Stimulated activated CD4-positive, alpha-beta T cell treated with anti-CD3 and anti-CD28 coated beads, Interleukin-4, amount 100 ng/mL, for 1 hour (primary cell): Measurements from ENCODE around the gene CDCP2.

Experiments used
- DNase-seq: peaks from one replicate; pipeline ENCODE4 v3.0.0-alpha.2; 2020

CDCP2 gene

DNA sequence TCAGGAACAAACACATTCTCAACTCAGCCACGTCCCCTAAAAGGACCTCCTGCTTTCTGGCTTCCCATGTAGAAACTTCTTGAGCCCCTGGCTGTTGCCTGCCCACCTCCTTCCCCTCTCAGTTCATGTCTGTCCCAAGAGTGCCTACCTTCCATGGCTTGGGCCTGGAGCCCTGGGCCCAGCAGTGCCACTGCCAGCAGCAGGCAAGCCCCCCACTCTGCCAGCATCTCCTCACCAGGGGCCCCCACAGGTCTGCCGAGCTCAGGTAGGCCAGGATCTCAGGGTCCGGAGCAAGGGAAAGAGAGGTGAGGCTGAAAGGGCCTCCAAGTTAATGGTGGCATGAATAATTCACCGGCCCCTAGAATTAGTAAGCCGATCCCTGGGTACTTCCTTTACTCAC lies at the start of gene CDCP2:
Gene CDCP2, minus strand, starts transcription at position 305 of the 400 bp plus-strand sequence. Its CDS starts 78 bp downstream, at position 227.
- no peak for DNase-seq

DNA sequence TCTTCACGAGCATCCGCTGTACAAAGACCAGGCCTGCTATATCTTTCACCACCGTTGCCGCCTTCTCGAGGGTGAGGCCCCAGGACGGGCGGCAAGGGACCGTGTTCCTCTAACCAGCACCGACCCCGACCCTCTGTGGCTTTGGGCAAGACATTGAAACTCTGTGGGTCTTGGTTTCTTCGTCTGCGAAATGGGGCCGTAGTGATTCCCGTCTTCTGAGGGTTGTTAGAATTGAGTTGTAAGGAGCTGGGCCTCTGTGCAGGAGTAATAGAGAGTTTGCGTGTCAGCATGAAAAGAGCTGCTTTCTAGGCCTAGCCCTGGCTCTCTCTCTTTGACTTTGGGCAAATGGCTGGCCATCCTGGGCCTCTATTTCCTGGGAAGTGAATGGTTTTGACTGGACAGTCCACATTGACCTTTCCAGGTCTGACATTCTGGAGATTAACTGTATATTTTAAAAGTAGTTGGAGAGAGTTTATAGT lies 47.8 kb upstream of the CDCP2 start:
- no peak for DNase-seq

DNA sequence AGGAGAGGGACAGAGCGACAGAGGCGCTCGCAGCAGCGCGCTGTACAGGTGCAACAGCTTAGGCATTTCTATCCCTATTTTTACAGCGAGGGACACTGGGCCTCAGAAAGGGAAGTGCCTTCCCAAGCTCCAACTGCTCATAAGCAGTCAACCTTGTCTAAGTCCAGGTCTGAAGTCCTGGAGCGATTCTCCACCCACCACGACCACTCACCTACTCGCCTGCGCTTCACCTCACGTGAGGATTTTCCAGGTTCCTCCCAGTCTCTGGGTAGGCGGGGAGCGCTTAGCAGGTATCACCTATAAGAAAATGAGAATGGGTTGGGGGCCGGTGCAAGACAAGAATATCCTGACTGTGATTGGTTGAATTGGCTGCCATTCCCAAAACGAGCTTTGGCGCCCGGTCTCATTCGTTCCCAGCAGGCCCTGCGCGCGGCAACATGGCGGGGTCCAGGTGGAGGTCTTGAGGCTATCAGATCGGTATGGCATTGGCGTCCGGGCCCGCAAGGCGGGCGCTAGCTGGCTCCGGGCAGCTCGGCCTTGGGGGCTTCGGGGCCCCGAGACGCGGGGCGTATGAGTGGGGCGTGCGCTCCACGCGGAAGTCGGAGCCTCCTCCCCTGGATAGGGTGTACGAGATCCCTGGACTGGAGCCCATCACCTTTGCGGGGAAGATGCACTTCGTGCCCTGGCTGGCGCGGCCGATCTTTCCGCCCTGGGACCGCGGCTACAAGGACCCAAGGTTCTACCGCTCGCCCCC lies 47.1 kb upstream of the CDCP2 start, which contains the start of the genes CYB5RL and MRPL37:
Gene CYB5RL, minus strand, starts transcription at position 266 of the 754 bp plus-strand sequence. CDS start 4,414 bp downstream, outside the sequence.
Gene MRPL37, plus strand, starts transcription at position 403 of the 754 bp plus-strand sequence. Its CDS starts 77 bp downstream, at position 480.
- peak; percentile 85 for DNase-seq

DNA sequence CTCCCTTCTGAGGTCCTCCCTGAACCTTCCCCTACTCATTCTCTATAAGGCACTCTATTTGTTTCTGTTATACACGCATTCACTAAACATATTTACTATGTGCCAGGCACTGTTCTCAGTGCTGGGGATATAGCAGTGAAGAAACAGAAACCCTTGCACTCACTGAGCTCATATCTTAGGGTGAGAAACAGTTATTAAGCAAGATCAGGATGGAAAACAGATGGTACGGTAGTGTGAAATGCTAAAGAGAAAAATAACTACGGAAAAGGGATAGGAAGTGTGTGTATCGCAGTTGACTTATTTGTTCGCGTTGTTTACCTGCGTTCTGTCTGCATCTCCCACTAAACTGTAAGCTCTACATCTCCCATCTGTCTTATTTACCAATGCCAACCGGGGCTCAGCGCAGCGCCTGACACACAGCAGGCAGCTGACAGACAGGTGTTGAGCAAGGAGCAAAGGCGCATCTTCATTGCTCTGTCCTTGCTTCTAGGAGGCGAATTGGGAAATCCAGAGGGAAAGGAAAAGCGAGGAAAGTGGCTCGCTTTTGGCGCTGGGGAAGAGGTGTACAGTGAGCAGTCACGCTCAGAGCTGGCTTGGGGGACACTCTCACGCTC lies 46.5 kb upstream of the CDCP2 start:
- DNase-seq, result no peak

DNA sequence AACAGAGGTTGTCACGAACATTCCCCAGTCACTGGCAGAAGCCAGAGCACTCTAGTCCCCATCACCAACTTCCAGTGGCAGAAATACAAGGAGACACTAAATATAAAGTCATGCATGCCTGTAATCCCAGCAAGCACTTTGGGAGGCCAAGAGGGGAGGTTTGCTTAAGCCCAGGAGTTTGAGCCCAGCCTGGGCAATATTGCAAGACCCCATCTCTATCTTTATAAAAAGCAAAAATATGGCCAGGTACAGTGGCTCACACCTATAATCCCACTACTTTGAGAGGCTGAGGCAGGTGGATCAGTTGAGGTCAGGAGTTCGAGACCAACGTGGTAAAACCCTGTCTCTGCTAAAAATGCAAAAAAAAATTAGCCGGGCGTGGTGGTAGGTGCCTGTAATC lies 40.7 kb upstream of the CDCP2 start:
- DNase-seq, result no peak

DNA sequence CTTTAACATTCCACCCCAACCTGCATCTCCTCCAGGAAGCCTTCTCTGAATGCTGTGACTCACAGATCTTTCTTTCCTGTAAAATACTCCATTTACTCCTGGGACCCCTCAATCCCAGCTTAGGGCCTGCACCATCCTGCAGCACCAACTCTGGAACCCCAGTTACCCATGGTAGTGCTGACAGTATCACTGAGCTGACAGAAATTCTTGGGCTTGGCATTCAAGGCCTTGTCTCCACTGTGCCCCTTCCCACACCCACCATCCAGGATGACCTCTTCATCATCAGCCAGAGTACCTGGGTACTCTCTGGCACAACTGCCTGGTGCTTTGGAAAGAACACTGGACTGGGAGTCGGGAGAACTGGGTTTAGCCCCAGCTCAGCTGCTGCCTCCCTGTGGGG lies 38.7 kb upstream of the CDCP2 start:
- no peak for DNase-seq

DNA sequence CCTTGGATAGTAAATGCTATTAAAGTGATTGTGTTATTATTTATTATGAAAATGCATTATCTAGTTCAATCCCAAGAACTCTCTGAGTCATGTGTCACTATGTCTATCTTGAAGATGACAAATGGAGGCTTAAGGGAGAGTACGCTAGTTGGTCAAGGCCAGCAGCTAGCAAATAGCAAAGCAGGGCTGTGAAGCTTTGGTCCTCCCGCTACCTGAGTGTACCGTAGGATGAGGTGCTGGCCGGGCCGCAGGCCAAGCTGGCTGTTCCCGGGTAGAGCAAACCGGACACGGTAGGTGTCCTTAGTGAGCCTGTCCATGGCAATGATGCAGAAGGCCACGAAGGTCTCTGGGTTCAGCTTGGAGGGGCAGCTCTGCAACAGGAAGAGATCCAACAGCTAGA lies 37.7 kb upstream of the CDCP2 start:
- no peak for DNase-seq

DNA sequence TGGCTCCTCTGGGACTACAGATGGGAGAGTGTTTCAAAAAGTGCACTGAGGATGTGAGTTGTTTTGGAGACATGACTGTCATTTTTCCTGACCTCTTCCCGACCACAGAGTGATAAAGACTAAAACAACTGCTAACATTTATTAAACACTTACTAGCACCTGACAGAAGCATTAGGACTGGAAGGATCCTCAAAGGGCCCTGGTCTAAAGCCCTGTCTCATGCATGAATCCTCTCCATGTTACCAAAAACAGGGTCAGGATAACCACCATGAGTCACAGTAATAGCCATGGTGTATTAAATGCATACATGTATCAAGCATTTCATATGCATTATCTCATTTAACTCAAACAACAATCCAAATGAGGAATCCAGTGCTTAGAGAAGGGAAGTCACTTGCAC lies 35.5 kb upstream of the CDCP2 start:
- DNase-seq, result no peak

DNA sequence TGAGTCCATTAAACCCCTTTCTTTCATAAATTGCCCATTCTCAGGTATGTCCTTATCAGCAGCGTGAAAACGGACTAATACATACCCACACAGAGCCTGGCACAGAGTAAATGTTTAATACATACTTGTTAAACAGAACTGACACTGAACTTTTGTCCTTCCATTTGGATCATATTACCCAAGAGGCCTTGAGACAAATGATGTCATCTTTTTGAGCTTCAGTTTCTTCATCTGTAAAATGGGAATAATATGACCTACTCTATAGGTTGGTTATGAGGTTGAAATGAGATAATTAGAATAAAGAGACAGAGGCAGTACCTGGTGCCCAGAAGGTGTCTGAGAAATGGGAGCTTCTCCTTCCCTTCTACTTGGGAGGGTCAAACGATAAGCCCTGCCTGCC lies 33.3 kb upstream of the CDCP2 start:
- DNase-seq, result no peak

DNA sequence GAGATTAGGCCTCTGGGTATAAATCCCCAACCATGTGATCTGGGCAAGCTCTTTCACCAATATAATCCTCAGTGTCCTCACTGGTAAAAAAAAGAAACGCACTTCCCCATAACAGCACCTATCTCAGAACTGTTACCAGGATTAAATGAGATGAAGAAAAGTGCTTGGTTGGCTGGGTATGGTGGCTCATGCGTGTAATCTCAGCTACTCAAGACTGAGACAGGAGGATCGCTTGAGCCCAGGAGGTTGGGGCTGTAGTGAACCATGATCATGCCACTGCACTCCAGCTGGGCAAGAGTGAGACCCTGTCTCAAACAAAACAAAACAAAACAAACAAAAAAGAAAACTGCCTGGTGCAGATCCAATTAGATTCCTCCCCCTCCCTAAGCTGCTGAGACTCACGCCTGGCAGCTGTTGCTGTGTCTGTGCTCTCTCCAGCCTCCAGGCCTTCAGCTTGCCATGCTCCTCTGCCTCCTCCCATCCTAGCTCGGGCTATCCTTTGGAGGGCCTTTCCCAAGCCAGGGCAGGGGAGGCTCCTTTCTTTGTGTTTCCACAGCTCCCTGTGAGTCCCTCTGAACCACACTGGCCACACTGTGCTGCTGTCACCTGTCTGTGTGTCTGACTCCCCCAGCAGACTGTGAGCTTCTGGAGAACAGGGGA lies 28.0 kb upstream of the CDCP2 start:
- no peak for DNase-seq

DNA sequence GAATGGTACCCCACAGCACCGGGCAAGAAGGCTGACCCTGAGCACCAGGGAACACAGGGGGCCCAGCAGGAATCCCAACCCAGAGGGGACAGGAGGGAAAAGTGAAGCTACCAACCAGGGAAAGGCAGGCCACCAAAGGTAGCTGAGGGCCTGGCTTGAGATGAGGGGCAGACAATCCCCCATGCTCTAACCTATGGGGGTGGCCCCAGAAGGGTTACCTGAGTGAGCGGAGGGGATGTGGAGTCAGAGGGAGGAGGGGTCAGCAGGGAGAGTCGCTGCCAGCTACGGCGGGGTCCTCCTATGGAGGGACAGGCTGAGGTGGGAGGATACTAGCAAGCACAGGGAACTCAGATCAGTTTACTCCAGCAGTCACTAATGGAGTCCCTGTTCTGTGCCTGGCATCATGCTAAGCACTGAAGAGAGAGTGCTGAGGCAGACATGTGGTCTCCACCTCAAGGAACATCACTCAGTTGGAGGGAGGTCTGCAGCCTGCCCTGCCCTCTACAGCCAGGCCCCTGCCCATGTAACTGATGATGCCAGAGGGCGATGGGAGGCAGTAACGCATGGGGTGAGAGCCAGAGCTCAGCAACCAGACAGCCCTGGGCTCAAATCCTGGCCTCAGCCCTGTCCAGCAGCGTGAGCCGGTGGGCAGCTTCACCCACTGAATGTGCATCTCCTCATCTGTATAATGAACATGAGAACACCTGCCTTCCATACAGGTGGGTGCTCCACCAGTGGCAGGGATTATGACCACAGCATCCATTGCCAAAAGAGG lies 25.7 kb upstream of the CDCP2 start:
- DNase-seq, result no peak

DNA sequence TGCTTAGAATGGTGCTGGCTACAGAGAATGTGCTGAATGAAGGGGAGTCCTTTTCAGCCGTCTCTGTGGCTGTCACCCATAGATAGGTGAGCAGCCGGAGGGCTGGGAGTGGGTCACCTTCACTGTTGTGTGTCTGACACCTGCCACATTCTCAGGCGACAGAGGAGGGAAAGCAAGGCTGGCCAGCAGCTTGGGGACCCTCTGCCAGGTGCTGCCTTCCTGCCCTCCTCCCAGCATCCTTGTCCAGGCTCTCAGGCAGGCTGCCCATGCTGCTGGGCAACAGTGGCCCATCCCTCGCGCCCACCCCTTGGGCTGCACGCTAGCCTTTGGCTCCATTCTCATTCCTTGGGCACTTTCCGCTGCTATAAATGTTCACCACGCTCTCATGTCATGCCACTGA lies 24.9 kb upstream of the CDCP2 start:
- DNase-seq, result no peak

DNA sequence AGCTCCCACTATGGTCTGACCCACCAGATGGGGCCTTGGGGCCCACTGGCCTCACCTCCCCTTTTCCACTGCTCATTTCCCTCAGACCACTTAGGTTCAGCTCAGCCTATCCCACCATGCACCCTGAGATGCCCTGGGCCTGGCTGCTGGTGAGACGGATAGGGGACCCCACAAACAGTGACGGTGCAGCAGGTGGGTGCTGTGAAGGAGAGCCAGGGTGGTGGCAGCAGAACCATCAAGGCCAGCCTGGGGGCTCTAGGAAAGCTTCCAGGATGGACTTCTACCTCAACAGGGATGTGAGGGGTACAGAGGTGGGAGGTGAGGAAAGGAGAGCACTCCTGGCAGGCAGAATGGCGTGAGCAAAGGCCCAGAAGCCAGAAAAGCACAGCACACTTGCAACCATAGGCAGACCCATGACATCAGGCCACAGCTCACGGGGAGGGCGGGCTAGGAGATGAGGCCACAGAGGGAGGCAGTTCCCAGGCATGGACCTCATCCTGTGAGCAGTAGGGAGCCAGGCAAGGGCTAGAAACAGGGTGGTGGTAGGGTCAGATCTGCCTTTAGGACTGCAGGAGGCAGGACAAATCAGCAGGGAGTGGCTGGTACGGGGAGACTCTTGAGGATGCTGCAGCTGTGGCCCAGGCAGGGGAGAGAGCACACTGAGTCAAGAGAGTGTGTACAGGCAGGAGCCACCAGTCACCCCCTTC lies 24.0 kb upstream of the CDCP2 start:
- DNase-seq, result no peak

DNA sequence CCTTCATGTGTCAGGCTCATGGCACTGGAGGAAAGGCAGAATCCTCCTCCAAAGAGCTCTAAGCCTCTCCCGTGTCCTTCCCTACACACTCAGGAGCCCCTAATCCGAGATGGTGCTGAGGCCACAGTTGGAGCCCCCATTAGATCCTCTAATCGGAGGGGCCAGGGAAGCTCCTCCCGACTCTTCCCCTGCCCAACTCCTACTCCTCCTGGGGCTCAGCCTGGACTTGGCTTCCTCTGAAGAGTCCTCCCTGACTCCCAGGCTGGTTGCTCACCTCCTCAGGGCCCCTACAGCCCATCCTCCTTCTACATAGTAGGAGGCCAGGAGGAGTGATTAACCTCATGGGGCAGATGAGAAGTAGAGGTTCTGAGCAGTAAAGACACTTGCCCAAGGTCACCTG lies 21.3 kb upstream of the CDCP2 start:
- DNase-seq, result no peak

DNA sequence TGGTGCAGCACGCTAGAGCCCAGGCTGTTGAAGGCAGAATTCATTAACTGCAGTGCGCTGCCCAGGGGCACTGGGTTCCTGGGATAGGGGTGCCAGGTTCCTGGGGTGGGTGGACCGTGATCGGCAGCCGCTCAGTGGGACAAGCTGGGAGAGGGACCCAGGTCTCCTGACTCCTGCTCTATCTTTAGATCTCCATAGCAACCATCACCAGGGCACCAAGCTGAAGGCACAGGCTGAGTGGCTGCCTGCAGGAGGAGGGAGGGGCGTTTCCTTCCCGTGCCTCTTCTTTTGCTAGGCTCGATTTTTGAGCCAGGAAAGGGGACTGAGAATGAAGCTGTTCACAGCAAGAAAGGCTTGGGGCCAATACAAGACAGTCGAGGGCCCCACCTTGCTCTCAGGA lies 20.9 kb upstream of the CDCP2 start:
- DNase-seq, result no peak

DNA sequence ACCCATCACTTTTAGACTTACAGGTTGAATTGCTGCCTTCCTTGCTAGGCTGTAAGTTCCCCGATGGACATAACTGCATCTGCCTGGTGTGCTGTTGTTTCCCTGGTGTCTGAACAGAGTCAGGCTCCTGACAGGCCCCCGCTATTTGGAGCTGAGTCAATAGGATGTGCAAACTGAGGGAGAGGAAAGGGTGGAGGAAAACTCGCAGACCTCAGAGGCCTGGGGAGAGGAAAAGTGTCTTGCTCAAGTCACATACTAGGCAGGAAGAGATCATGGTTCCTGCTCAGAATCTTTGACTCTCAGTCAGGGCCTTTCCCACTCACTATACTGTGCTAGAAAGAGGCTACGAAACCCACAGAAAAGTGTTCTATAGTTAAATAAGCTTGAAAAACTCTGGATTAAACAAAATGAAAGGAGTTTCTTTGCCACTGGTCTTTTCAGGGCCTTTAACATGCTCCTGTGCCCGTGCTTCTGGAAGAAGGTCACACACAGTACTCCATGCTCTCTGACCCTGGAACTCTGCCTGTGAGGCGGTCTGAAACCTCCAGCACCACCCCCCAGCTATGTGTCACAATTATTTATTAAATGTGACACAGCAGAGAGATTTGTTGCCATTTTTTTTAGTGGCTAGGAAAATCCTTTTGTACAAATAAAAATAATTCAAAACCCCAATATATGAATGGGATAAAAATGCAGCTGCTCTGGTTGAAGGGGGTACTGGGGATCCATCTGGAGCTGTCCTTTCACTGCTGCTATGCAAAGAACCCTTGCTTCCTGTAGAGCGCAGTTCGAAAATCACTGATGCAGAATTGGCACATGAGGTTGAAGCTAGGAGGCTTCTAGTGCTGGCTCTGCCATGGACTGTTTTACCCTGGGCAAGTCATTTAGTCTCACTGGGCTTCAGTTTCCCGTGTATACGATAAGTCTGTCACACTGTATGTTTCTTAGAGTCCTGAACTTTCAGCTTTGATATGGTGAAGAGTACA lies 20.1 kb upstream of the CDCP2 start:
- no peak for DNase-seq

DNA sequence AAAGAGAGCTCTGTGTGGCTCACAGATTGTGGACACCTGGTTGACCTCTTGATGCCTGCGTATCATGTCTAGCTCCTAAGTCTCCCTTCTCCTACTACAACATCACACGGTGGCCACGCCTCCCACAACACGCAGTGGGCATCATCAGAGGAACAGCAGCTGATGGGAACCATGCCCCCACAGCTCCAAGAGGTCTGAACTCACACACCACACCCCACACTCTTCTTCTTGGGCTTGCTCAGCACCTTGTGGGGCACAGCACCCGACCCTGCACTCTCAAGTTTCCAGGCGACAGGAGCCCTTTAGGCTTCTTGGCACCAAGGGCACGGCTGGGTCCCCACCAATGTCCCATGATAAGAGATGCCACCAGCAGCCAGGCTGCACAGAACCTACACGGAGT lies 18.8 kb upstream of the CDCP2 start:
- DNase-seq, result no peak

DNA sequence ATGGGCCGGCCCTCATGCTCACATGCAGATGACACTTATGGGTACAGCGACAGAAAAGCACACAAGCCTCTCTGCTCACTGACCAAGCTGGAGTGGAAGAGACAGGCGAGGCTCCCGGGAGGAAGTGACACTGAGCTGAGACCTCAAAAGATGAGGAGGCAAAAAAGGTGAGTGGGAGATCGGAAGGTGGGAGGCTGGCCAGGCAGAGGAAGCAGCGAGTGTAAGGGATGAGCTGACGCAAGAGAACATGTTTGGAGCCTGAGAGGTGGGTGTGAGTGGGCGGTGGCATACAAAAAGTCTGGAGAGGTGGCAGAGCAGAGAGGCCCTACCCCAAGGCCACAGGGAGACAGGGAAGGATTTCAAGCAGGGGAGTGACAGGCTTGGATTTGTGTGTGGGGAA lies 18.2 kb upstream of the CDCP2 start:
- no peak for DNase-seq

DNA sequence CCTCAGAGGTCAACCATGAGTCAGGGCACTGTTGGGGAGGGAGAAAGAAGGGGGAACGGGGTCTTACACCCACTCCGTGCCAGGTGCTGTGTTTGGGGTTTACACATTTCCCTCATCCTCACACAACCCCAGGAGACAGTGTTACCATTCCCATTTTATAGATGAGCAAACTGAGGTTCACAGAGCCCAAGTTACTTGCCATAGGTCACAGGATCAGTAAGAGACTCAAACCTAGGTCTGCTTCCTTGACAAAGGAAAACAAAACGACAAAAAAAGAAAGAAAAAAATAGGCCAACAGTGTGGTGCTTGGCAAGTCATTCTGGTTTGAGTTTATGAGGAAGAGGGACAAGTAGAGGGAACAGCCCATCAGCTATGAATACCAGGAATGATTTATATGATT lies 16.3 kb upstream of the CDCP2 start:
- DNase-seq, result no peak

DNA sequence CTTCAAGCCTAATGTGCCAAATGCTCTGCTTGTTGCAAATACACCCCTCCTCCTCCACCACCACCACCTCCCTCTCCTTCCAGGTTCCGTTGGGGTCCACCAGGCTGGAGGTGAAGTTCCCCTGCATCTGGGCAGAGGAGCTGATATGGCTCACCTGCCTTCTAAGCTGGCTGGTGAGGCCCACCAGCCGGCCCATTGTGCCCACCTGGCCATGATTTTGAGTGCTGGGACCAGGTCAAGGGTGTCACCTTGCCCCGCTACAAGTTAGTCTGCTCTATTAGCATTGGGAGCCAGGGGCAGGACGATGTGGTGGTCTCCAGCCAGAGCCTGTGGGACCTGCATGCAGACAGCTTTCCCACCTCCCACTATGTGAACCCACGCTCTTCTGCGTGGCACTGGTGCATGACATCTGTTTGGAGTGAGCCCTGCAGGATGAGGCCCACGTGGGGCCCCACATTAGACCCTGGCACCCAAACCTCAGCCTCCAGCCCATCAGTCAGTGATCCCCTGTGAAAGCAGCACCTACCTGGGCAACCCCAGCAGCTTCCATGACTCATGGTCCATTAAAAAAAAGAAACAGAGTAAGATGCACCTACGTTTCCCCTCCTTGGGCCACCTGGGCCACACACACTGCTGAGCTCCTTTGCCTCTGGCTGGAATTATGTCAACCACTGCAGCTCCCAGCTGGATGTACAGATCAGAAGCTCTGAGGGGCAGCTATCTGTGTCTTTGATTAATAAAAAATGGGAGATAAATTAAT lies 15.6 kb upstream of the CDCP2 start:
- no peak for DNase-seq
